ENCODE measurements around the gene GRM1. TPM values are rescaled to one million over a fixed set of nuclear protein-coding genes. Genes with fewer than 3 reads are reported as not detected.

The GRM1 gene
- total RNA-seq, 1 donor from 2014 or later, result 0.05 TPM

DNA sequence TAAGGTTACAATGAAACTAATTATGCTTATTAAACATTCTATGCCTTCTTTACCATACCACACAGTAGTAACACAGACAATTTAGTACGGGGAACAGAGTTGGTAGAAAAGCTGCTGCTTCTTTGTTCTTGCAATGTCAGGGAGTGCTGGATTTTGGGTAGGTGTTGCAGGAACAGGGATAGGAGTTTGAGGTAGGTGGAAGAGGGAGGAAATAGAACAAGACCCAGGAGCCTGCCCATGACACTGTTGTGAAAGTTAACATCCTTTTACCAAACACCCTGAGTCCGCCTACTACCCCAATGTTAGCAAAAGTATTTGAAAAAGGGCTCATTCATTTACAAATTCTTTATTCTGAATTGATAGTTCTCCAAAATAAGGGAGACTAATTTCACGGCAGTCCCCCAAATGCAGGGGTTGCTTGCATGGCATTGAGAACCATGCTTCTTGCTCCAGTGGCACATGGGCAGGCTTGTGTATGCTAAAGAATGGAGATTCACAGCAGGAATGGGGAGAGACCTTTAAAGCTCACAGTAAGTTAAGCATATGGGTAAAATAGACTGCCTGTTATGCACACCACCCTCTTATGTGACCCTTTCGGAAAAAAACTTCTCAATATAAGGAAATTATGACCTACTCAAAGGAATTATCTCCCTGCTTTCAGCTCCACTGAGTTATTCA lies 181.7 kb downstream of the GRM1 start:
- no peaks in the 10 kb centered on the region for H3K9me3 ChIP-seq (ENCODE audit: insufficient read depth, low read depth, low read length)
- Mint-ChIP-seq H3K27ac (ENCODE audit: unreplicated experiment) (no peak overlapping the region), H3K9me3 (ENCODE audit: unreplicated experiment) (no peaks in the 10 kb centered on the region), H3K36me3 (ENCODE audit: low read depth, unreplicated experiment) (no peaks in the 10 kb centered on the region), H3K4me1 (ENCODE audit: low read depth, unreplicated experiment) (no peaks in the 10 kb centered on the region), H3K27me3 (ENCODE audit: low read depth, unreplicated experiment) (peaks cover 4% of the 10 kb centered on the region), H3K4me3 (ENCODE audit: unreplicated experiment) (no peak overlapping the region)
- H3K4me1 ChIP-seq (ENCODE audit: insufficient read depth, low read length), result no peaks in the 10 kb centered on the region
- no peak overlapping the region for H3K9ac ChIP-seq (ENCODE audit: low read length)
- no peaks in the 10 kb centered on the region for H3K79me2 ChIP-seq (ENCODE audit: insufficient read depth, low read length)
- no peak overlapping the region for H2AFZ ChIP-seq (ENCODE audit: low read depth, low read length)
- DNase-seq (ENCODE audit: low read depth) (no peak), FAIRE-seq (no peak)
- no peaks in the 10 kb centered on the region for H3K27me3 ChIP-seq (ENCODE audit: insufficient read depth, low read length)
- no peak for TF ChIP-seq EZH2 (IDR thresholded peaks at IDR 0.05; ENCODE audit: insufficient read depth, low read length)
- TF ChIP-seq, protein P1, sequence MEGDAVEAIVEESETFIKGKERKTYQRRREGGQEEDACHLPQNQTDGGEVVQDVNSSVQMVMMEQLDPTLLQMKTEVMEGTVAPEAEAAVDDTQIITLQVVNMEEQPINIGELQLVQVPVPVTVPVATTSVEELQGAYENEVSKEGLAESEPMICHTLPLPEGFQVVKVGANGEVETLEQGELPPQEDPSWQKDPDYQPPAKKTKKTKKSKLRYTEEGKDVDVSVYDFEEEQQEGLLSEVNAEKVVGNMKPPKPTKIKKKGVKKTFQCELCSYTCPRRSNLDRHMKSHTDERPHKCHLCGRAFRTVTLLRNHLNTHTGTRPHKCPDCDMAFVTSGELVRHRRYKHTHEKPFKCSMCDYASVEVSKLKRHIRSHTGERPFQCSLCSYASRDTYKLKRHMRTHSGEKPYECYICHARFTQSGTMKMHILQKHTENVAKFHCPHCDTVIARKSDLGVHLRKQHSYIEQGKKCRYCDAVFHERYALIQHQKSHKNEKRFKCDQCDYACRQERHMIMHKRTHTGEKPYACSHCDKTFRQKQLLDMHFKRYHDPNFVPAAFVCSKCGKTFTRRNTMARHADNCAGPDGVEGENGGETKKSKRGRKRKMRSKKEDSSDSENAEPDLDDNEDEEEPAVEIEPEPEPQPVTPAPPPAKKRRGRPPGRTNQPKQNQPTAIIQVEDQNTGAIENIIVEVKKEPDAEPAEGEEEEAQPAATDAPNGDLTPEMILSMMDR (IDR thresholded peaks at IDR 0.05; ENCODE audit: insufficient read depth, low read depth, low read length), result no peak
- no peaks in the 10 kb centered on the region for H4K20me1 ChIP-seq (ENCODE audit: insufficient read depth, low read length)
- H3K27ac ChIP-seq (ENCODE audit: low read depth, low read length), result no peak overlapping the region
- H3K36me3 ChIP-seq (ENCODE audit: insufficient read depth, low read length), result no peaks in the 10 kb centered on the region
- no peak overlapping the region for H3K4me2 ChIP-seq (ENCODE audit: low read length)
- H3K4me3 ChIP-seq (ENCODE audit: insufficient read depth, low read depth, low read length), result no peak overlapping the region

DNA sequence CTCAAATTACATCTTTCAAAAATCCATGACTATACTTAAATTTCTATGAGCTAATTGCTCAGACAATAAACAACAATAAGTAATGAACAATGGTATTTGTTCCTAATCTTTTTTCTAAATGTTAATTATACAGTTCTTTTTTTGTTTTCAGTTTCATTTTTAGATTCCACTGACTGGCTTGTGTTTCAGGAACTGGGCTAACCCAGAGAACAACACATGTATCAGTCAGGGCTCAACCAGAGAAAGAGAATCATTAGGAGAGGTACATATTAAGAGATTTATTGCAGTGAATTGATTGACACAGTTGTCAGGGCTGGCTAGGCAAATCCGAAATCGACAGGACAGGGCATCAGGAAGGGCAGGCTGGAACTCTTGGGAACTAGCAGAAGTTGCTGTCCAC lies 182.8 kb downstream of the GRM1 start:
- no peaks in the 10 kb centered on the region for H4K20me1 ChIP-seq (ENCODE audit: insufficient read depth, low read length)
- H2AFZ ChIP-seq (ENCODE audit: low read depth, low read length), result no peak overlapping the region
- Mint-ChIP-seq H3K36me3 (ENCODE audit: low read depth, unreplicated experiment) (no peaks in the 10 kb centered on the region), H3K4me3 (ENCODE audit: unreplicated experiment) (no peak overlapping the region), H3K9me3 (ENCODE audit: unreplicated experiment) (no peaks in the 10 kb centered on the region), H3K4me1 (ENCODE audit: low read depth, unreplicated experiment) (no peaks in the 10 kb centered on the region), H3K27ac (ENCODE audit: unreplicated experiment) (no peak overlapping the region), H3K27me3 (ENCODE audit: low read depth, unreplicated experiment) (no peaks in the 10 kb centered on the region)
- no peak overlapping the region for H3K4me2 ChIP-seq (ENCODE audit: low read length)
- H3K79me2 ChIP-seq (ENCODE audit: insufficient read depth, low read length), result no peaks in the 10 kb centered on the region
- DNase-seq (ENCODE audit: low read depth) (no peak), FAIRE-seq (no peak)
- H3K36me3 ChIP-seq (ENCODE audit: insufficient read depth, low read length), result no peaks in the 10 kb centered on the region
- no peak overlapping the region for H3K4me3 ChIP-seq (ENCODE audit: insufficient read depth, low read depth, low read length)
- TF ChIP-seq, protein P1 (IDR thresholded peaks at IDR 0.05; ENCODE audit: insufficient read depth, low read depth, low read length), result no peak
- TF ChIP-seq EZH2 (IDR thresholded peaks at IDR 0.05; ENCODE audit: insufficient read depth, low read length), result no peak
- H3K27me3 ChIP-seq (ENCODE audit: insufficient read depth, low read length), result no peaks in the 10 kb centered on the region
- no peaks in the 10 kb centered on the region for H3K4me1 ChIP-seq (ENCODE audit: insufficient read depth, low read length)
- no peak overlapping the region for H3K27ac ChIP-seq (ENCODE audit: low read depth, low read length)
- H3K9ac ChIP-seq (ENCODE audit: low read length), result no peak overlapping the region
- no peaks in the 10 kb centered on the region for H3K9me3 ChIP-seq (ENCODE audit: insufficient read depth, low read depth, low read length)

DNA sequence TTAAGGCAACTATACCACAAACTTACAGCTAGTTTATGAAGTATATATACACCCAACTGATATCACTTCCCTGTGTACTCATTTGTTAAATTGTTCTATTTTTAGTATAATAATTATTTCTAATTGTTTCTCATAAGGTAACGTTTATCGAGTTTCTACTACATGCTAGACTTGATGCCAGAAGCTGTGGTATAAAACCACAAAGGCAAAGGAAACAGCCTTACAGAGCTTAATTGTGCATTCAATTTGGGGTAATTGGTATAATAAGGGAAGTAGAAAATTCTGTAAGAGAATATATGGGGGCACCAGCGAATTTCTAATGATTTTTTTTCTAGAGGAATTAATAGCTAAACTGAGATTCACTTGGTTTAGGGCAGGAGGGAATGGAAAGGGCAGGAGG lies 183.9 kb downstream of the GRM1 start:
- Mint-ChIP-seq H3K4me1 (ENCODE audit: low read depth, unreplicated experiment) (no peaks in the 10 kb centered on the region), H3K27ac (ENCODE audit: unreplicated experiment) (no peak overlapping the region), H3K9me3 (ENCODE audit: unreplicated experiment) (no peaks in the 10 kb centered on the region), H3K27me3 (ENCODE audit: low read depth, unreplicated experiment) (no peaks in the 10 kb centered on the region), H3K4me3 (ENCODE audit: unreplicated experiment) (no peak overlapping the region), H3K36me3 (ENCODE audit: low read depth, unreplicated experiment) (no peaks in the 10 kb centered on the region)
- DNase-seq (ENCODE audit: low read depth) (no peak), FAIRE-seq (no peak)
- no peak overlapping the region for H3K4me2 ChIP-seq (ENCODE audit: low read length)
- no peaks in the 10 kb centered on the region for H4K20me1 ChIP-seq (ENCODE audit: insufficient read depth, low read length)
- H3K4me3 ChIP-seq (ENCODE audit: insufficient read depth, low read depth, low read length), result no peak overlapping the region
- no peak overlapping the region for H3K9ac ChIP-seq (ENCODE audit: low read length)
- no peak overlapping the region for H2AFZ ChIP-seq (ENCODE audit: low read depth, low read length)
- no peaks in the 10 kb centered on the region for H3K4me1 ChIP-seq (ENCODE audit: insufficient read depth, low read length)
- TF ChIP-seq, protein P1 (IDR thresholded peaks at IDR 0.05; ENCODE audit: insufficient read depth, low read depth, low read length), result no peak
- no peak for TF ChIP-seq EZH2 (IDR thresholded peaks at IDR 0.05; ENCODE audit: insufficient read depth, low read length)
- H3K9me3 ChIP-seq (ENCODE audit: insufficient read depth, low read depth, low read length), result no peaks in the 10 kb centered on the region
- H3K27ac ChIP-seq (ENCODE audit: low read depth, low read length), result no peak overlapping the region
- H3K36me3 ChIP-seq (ENCODE audit: insufficient read depth, low read length), result no peaks in the 10 kb centered on the region
- no peaks in the 10 kb centered on the region for H3K27me3 ChIP-seq (ENCODE audit: insufficient read depth, low read length)
- H3K79me2 ChIP-seq (ENCODE audit: insufficient read depth, low read length), result no peaks in the 10 kb centered on the region

Data from astrocyte (in vitro differentiated cells and primary cell).